RWPE2 (cell line): ENCODE data around the gene ACTA2.

Experiments
- ATAC-seq: fragments of 200-7000 bp; cut with Tn5 transposase; 3 replicates; pipeline ENCODE4 v1.9.1; 2021; ENCODE audit warnings: low read depth
- DNase-seq: peaks from one replicate; pipeline ENCODE4 v3.0.0-alpha.2; 2020; ENCODE audit warnings: low spot score
- H3K27ac ChIP-seq: fragments of 450-650 bp; 2 replicates; pipeline ENCODE4 v1.5.1; 2017; ENCODE audit warnings: mild to moderate bottlenecking; ENCODE audit not compliant: poor library complexity, severe bottlenecking
- H3K27me3 ChIP-seq: fragments of 250-450 bp; sonication (Bioruptor Pico); 2 replicates; pipeline ENCODE4 v1.5.1; 2021; ENCODE audit warnings: mild to moderate bottlenecking, moderate library complexity; ENCODE audit not compliant: insufficient read depth, poor library complexity, severe bottlenecking
- H3K36me3 ChIP-seq: fragments of 250-450 bp; sonication (Bioruptor Pico); 2 replicates; pipeline ENCODE4 v1.5.1; 2020; ENCODE audit warnings: low read depth, mild to moderate bottlenecking, moderate library complexity
- H3K4me1 ChIP-seq: fragments of 250-450 bp; sonication (Bioruptor Pico); 2 replicates; pipeline ENCODE4 v1.5.1; 2021; ENCODE audit warnings: mild to moderate bottlenecking, moderate library complexity; ENCODE audit not compliant: insufficient read depth, poor library complexity, severe bottlenecking
- H3K4me3 ChIP-seq: fragments of 250-450 bp; sonication (Bioruptor Pico); 2 replicates; pipeline ENCODE4 v1.5.1; 2021; ENCODE audit warnings: mild to moderate bottlenecking, moderate library complexity; ENCODE audit not compliant: severe bottlenecking
- H3K9me3 ChIP-seq: fragments of 250-450 bp; sonication (Bioruptor Pico); 2 replicates; pipeline ENCODE4 v1.5.1; 2021; ENCODE audit warnings: mild to moderate bottlenecking, moderate library complexity; ENCODE audit not compliant: severe bottlenecking
- CTCF ChIP-seq: fragments of 450-650 bp; IDR thresholded peaks from one replicate; pipeline ENCODE4 v1.5.1; 2017; ENCODE audit warnings: mild to moderate bottlenecking, moderate library complexity; ENCODE audit not compliant: poor library complexity, severe bottlenecking

ACTA2 gene

GRCh38 chr10:88983206-88983605 lies 30.6 kb upstream of the ACTA2 start:
- no peaks in the 10 kb centered on the region for H3K27me3 ChIP-seq
- no peaks in the 10 kb centered on the region for H3K9me3 ChIP-seq
- no peak overlapping the region for H3K27ac ChIP-seq
- H3K36me3 ChIP-seq = no peaks in the 10 kb centered on the region
- no peaks in the 10 kb centered on the region for H3K4me1 ChIP-seq
- no peak overlapping the region for H3K4me3 ChIP-seq
- DNase-seq = no peak
- TF ChIP-seq CTCF = no peak
- ATAC-seq = no peak

GRCh38 chr10:88982366-88982765 lies 29.8 kb upstream of the ACTA2 start:
- no peak for ATAC-seq
- no peak for DNase-seq
- Histone ChIP-seq H3K36me3 (no peaks in the 10 kb centered on the region), H3K27ac (no peak overlapping the region), H3K9me3 (no peaks in the 10 kb centered on the region), H3K4me1 (no peaks in the 10 kb centered on the region), H3K27me3 (no peaks in the 10 kb centered on the region), H3K4me3 (no peak overlapping the region)
- TF ChIP-seq CTCF = no peak

- Histone ChIP-seq H3K4me1 (no peaks in the 10 kb centered on the region), H3K27ac (no peak overlapping the region), H3K36me3 (no peaks in the 10 kb centered on the region), H3K9me3 (no peaks in the 10 kb centered on the region), H3K4me3 (no peak overlapping the region), H3K27me3 (no peaks in the 10 kb centered on the region)
- no peak for TF ChIP-seq CTCF
- ATAC-seq = no peak
- no peak for DNase-seq
These were observed 28.9 kb upstream of the ACTA2 start for GRCh38 chr10:88981435-88981834.

GRCh38 chr10:88980800-88981199 lies 28.2 kb upstream of the ACTA2 start:
- H3K4me3 ChIP-seq = no peak overlapping the region

GRCh38 chr10:88980247-88980646 lies 27.7 kb upstream of the ACTA2 start:
- H3K4me3 ChIP-seq = no peak overlapping the region
- H3K27me3 ChIP-seq = no peaks in the 10 kb centered on the region
- no peak overlapping the region for H3K27ac ChIP-seq
- no peaks in the 10 kb centered on the region for H3K9me3 ChIP-seq
- ATAC-seq = no peak
- no peak for DNase-seq
- no peak for TF ChIP-seq CTCF
- H3K36me3 ChIP-seq = no peaks in the 10 kb centered on the region
- H3K4me1 ChIP-seq = no peaks in the 10 kb centered on the region

More at GRCh38 chr10:88980800-88981199, 28.2 kb upstream of the ACTA2 start:
- TF ChIP-seq CTCF = no peak
- Histone ChIP-seq H3K4me1 (no peaks in the 10 kb centered on the region), H3K27me3 (no peaks in the 10 kb centered on the region), H3K36me3 (no peaks in the 10 kb centered on the region), H3K9me3 (no peaks in the 10 kb centered on the region), H3K27ac (no peak overlapping the region)
- ATAC-seq (no peak), DNase-seq (no peak)
